Liver (tissue), 9 donors: Measurements from ENCODE around the gene KCNK13. TPM values are rescaled to one million over a fixed set of nuclear protein-coding genes. Genes with fewer than 3 reads are reported as not detected.

Experiments
- DNase-seq: peaks from one replicate; pipeline ENCODE4 v3.0.0-alpha.2; 2017; ENCODE audit warnings: low spot score
- H3K27ac ChIP-seq, 2 donors: one replicate each; pipeline ENCODE4 v1.7.0; 2013; ENCODE audit warnings: inconsistent platforms in 2 of 2, low read length in 2 of 2, control low read depth in 1 of 2, low read depth in 1 of 2, mild to moderate bottlenecking in 1 of 2
- H3K27me3 ChIP-seq, 4 donors: one replicate each; pipeline versions ENCODE4 v1.6.1 to v1.7.0; 2013; ENCODE audit warnings: low read length in 3 of 4, inconsistent platforms in 1 of 4, mild to moderate bottlenecking in 1 of 4, moderate library complexity in 1 of 4; ENCODE audit not compliant: control insufficient read depth in 4 of 4, insufficient read depth in 4 of 4
- H3K36me3 ChIP-seq, 4 donors: one replicate each; pipeline versions ENCODE4 v1.6.1 to v1.7.0; 2013; ENCODE audit warnings: low read length in 3 of 4, mild to moderate bottlenecking in 3 of 4, low read depth in 1 of 4, moderate library complexity in 1 of 4; ENCODE audit not compliant: control insufficient read depth in 4 of 4, insufficient read depth in 3 of 4
- H3K4me1 ChIP-seq, 4 donors: one replicate each; pipeline versions ENCODE4 v1.6.1 to v1.7.0; 2013; ENCODE audit warnings: low read length in 3 of 4, mild to moderate bottlenecking in 3 of 4, moderate library complexity in 1 of 4; ENCODE audit not compliant: control insufficient read depth in 4 of 4, insufficient read depth in 4 of 4
- H3K4me3 ChIP-seq, 3 donors: one replicate each; pipeline versions ENCODE4 v1.6.1 to v1.7.0; 2013; ENCODE audit warnings: low read length in 3 of 3, control low read depth in 1 of 3, low read depth in 1 of 3, mild to moderate bottlenecking in 1 of 3
- H3K9ac ChIP-seq, 2 donors: one replicate each; pipeline ENCODE4 v1.7.0; 2013; ENCODE audit warnings: low read length in 2 of 2, mild to moderate bottlenecking in 2 of 2, moderate library complexity in 2 of 2, control low read depth in 1 of 2, low read depth in 1 of 2
- H3K9me3 ChIP-seq, 4 donors: one replicate each; pipeline versions ENCODE4 v1.6.1 to v1.7.0; 2013; ENCODE audit warnings: low read length in 3 of 4; ENCODE audit not compliant: control insufficient read depth in 4 of 4
- FOXA1 ChIP-seq: IDR thresholded peaks from 2 replicates; pipeline ENCODE4 v1.6.1; 2016; ENCODE audit warnings: antibody characterized with exemption
- FOXA2 ChIP-seq: IDR thresholded peaks from 2 replicates; pipeline ENCODE4 v1.6.1; 2016; ENCODE audit warnings: antibody characterized with exemption
- GABPA ChIP-seq, 2 donors: IDR thresholded peaks in 1 of 2; conservative IDR thresholded peaks in 1 of 2; 2 replicates each; pipeline ENCODE4 v1.6.1; 2016; ENCODE audit warnings: antibody characterized with exemption in 2 of 2, mild to moderate bottlenecking in 1 of 2, moderate library complexity in 1 of 2
- HNF4A ChIP-seq, 2 donors: conservative IDR thresholded peaks; 2 replicates each; pipeline ENCODE4 v1.6.1; 2016; ENCODE audit warnings: antibody characterized with exemption in 2 of 2, mild to moderate bottlenecking in 2 of 2
- TAF1 ChIP-seq: conservative IDR thresholded peaks from 2 replicates; pipeline ENCODE4 v1.6.1; 2016; ENCODE audit warnings: antibody characterized with exemption, mild to moderate bottlenecking
- YY1 ChIP-seq: IDR thresholded peaks from 2 replicates; pipeline ENCODE4 v1.6.1; 2016; ENCODE audit warnings: antibody characterized with exemption, mild to moderate bottlenecking
- WGBS: extraction: QIAGEN DNeasy Blood & Tissue Kit; methylation state at CpG from one replicate; pipeline ENCODE4 v1.1.7; 2013; 5-methylcytosine and 5-hydroxymethylcytosine counted together
- polyA plus RNA-seq, 2 donors: library from polyadenylated mRNA; stranded (reverse) in 1 of 2; unstranded in 1 of 2; fragments of 200-250 nt in 1 of 2; fragments of >200 nt in 1 of 2; fragmentation: Nextera tagmentation in 1 of 2; extraction: Ambion mirVana in 1 of 2; gene quantifications; one replicate each; pipeline versions ENCODE4 v1.2.1 to v1.2.3, GENCODE V29; 2013 to 2015
- total RNA-seq, 2 donors: library from RNA; depleted of rRNA; stranded (reverse); fragments of >200 nt; gene quantifications; one replicate each; pipeline ENCODE4 v1.2.3, GENCODE V29; 2014
- TF ChIP-seq, protein P1 (sequence below): fragments of 150-350 bp; IDR thresholded peaks from 2 replicates; pipeline ENCODE4 v1.5.1; 2017; ENCODE audit warnings: improper control_type of control experiment, low read depth, low read length; ENCODE audit not compliant: missing input control
- TF ChIP-seq, protein P2 (sequence below): IDR thresholded peaks from 2 replicates; pipeline ENCODE4 v1.6.1; 2016; ENCODE audit warnings: antibody characterized with exemption
- TF ChIP-seq, protein P3 (sequence below): IDR thresholded peaks from 2 replicates; pipeline ENCODE4 v1.6.1; 2016; ENCODE audit warnings: antibody characterized with exemption
- TF ChIP-seq, protein P4 (sequence below): IDR thresholded peaks from 2 replicates; pipeline ENCODE4 v1.6.1; 2016; ENCODE audit warnings: antibody characterized with exemption
- TF ChIP-seq, protein P5 (sequence below): IDR thresholded peaks from 2 replicates; pipeline ENCODE4 v1.6.1; 2016; ENCODE audit warnings: antibody characterized with exemption, mild to moderate bottlenecking
- donor health status: healthy.
- donor health status: healthy.
- donor health status: healthy.
- donor health status: healthy.
- donor health status: healthy.

KCNK13 gene
- total and polyA plus RNA-seq, 4 donors, result 0.25 to 0.61 (median 0.38) TPM; not detected in 1

DNA sequence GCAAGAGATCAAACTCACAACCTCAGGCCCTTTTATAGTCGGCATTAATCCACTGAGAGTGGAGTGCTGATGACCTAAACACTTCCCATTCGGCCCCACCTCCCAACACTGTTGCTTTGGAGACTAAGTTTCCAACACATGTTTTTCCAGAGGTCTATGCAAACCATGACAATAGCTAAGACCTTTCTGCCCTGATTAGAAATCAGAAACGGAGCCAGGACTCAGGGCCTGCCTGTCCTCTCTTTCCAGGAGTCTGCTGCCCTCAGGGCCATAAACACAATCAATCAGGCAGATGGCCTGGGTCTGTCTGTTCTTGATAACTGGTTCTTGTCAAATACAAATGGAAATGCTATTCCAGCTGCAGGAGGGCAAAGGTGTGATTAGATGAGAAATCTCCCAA, 97.4 kb downstream of the KCNK13 start (continued):
- TF ChIP-seq, protein P1, sequence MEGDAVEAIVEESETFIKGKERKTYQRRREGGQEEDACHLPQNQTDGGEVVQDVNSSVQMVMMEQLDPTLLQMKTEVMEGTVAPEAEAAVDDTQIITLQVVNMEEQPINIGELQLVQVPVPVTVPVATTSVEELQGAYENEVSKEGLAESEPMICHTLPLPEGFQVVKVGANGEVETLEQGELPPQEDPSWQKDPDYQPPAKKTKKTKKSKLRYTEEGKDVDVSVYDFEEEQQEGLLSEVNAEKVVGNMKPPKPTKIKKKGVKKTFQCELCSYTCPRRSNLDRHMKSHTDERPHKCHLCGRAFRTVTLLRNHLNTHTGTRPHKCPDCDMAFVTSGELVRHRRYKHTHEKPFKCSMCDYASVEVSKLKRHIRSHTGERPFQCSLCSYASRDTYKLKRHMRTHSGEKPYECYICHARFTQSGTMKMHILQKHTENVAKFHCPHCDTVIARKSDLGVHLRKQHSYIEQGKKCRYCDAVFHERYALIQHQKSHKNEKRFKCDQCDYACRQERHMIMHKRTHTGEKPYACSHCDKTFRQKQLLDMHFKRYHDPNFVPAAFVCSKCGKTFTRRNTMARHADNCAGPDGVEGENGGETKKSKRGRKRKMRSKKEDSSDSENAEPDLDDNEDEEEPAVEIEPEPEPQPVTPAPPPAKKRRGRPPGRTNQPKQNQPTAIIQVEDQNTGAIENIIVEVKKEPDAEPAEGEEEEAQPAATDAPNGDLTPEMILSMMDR, result no peak
- TF ChIP-seq FOXA2 (no peak), YY1 (no peak), HNF4A (conservative IDR thresholded peaks at IDR 0.05) (no peak), TAF1 (no peak), FOXA1 (no peak)
- TF ChIP-seq, protein P2, sequence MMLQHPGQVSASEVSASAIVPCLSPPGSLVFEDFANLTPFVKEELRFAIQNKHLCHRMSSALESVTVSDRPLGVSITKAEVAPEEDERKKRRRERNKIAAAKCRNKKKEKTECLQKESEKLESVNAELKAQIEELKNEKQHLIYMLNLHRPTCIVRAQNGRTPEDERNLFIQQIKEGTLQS, result no peak

DNA sequence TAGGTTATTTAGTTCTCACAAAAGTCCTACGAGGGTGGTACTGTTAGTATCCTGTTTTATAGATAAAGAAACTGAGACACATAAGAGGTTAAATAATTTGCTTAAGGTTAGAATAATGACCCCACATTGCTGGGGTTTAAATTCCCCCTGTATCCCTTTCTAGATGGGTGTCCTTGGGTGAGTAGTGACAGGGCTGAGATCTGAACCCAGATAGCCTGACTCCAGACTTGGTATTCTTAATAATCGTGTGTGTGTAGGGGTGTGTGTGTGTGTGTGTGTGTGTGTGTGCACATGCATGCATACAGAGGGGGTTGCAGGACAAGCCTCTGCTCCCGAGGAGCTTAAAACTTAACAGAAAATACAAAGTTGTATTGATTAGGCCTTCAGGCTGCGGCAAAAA, 97.9 kb downstream of the KCNK13 start:
- peaks cover 0 to 2% (median 0%) of the 10 kb centered on the region in 4 donors for H3K9me3 ChIP-seq
- H3K27me3 ChIP-seq, result no peaks in the 10 kb centered on the region
- 56% methylated on average over 4 of the region's 4 CpGs for WGBS
- no peaks in the 10 kb centered on the region for H3K4me1 ChIP-seq
- H3K4me3 ChIP-seq, result no peak overlapping the region
- TF ChIP-seq, protein P1, result no peak
- TF ChIP-seq TAF1, result no peak
- TF ChIP-seq, protein P3, sequence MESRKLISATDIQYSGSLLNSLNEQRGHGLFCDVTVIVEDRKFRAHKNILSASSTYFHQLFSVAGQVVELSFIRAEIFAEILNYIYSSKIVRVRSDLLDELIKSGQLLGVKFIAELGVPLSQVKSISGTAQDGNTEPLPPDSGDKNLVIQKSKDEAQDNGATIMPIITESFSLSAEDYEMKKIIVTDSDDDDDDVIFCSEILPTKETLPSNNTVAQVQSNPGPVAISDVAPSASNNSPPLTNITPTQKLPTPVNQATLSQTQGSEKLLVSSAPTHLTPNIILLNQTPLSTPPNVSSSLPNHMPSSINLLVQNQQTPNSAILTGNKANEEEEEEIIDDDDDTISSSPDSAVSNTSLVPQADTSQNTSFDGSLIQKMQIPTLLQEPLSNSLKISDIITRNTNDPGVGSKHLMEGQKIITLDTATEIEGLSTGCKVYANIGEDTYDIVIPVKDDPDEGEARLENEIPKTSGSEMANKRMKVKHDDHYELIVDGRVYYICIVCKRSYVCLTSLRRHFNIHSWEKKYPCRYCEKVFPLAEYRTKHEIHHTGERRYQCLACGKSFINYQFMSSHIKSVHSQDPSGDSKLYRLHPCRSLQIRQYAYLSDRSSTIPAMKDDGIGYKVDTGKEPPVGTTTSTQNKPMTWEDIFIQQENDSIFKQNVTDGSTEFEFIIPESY, result no peak
- no peak for TF ChIP-seq HNF4A (conservative IDR thresholded peaks at IDR 0.05)
- TF ChIP-seq, protein P4, sequence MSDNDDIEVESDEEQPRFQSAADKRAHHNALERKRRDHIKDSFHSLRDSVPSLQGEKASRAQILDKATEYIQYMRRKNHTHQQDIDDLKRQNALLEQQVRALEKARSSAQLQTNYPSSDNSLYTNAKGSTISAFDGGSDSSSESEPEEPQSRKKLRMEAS, result no peak
- no peak for TF ChIP-seq GABPA (IDR thresholded peaks at IDR 0.05 in 1 of 2, conservative IDR thresholded peaks at IDR 0.05 in 1 of 2)
- TF ChIP-seq, protein P5, sequence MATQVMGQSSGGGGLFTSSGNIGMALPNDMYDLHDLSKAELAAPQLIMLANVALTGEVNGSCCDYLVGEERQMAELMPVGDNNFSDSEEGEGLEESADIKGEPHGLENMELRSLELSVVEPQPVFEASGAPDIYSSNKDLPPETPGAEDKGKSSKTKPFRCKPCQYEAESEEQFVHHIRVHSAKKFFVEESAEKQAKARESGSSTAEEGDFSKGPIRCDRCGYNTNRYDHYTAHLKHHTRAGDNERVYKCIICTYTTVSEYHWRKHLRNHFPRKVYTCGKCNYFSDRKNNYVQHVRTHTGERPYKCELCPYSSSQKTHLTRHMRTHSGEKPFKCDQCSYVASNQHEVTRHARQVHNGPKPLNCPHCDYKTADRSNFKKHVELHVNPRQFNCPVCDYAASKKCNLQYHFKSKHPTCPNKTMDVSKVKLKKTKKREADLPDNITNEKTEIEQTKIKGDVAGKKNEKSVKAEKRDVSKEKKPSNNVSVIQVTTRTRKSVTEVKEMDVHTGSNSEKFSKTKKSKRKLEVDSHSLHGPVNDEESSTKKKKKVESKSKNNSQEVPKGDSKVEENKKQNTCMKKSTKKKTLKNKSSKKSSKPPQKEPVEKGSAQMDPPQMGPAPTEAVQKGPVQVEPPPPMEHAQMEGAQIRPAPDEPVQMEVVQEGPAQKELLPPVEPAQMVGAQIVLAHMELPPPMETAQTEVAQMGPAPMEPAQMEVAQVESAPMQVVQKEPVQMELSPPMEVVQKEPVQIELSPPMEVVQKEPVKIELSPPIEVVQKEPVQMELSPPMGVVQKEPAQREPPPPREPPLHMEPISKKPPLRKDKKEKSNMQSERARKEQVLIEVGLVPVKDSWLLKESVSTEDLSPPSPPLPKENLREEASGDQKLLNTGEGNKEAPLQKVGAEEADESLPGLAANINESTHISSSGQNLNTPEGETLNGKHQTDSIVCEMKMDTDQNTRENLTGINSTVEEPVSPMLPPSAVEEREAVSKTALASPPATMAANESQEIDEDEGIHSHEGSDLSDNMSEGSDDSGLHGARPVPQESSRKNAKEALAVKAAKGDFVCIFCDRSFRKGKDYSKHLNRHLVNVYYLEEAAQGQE, result no peak
- TF ChIP-seq YY1, result no peak
- H3K27ac ChIP-seq, result no peak overlapping the region
- no peak overlapping the region for H3K9ac ChIP-seq
- no peaks in the 10 kb centered on the region for H3K36me3 ChIP-seq
- DNase-seq, result no peak
